GM23248 (cell line): Measurements from ENCODE around the gene RARG.

Experiments
- EZH2 ChIP-seq: fragments of 200-600 bp; sonication (generic); IDR thresholded peaks from 2 replicates; pipeline ENCODE4 v1.6.1; 2018; ENCODE audit warnings: antibody characterized with exemption, mild to moderate bottlenecking; ENCODE audit not compliant: insufficient read depth, poor library complexity, severe bottlenecking
- EZH2phosphoT487 ChIP-seq: fragments of 200-600 bp; sonication (generic); IDR thresholded peaks from 2 replicates; pipeline ENCODE4 v1.6.1; 2018; ENCODE audit warnings: antibody characterized with exemption, moderate library complexity, mild to moderate bottlenecking, low read depth; ENCODE audit not compliant: insufficient read depth

- no peak for TF ChIP-seq EZH2
- TF ChIP-seq EZH2phosphoT487: no peak
These were observed 49.1 kb downstream of the RARG start for GRCh38 chr12:53182903-53183302.
